ENCODE data around the gene CTBS.

CTBS gene

GRCh38 chr1:84506002-84506728 is 68.1 kb downstream of the CTBS start, which contains the start of the genes GNG5 and SPATA1:
Gene GNG5 (minus strand): TSS chr1:84506581. CDS start chr1:84506091, 490 bp downstream.
Gene SPATA1 (plus strand): TSS chr1:84506386. CDS start chr1:84516360, 9,974 bp downstream.
- DNase-seq, result peak; percentile 96

GRCh38 chr1:84505493-84506001 is 68.7 kb downstream of the CTBS start:
- peak; percentile 70 for DNase-seq

GRCh38 chr1:84504580-84505492 is 69.4 kb downstream of the CTBS start:
- peak; percentile 66 for DNase-seq

- DNase-seq, result no peak
Observed at GRCh38 chr1:84502927-84503326, 71.3 kb downstream of the CTBS start.
